Measurements from ENCODE around the gene IER5L.

The IER5L gene

DNA sequence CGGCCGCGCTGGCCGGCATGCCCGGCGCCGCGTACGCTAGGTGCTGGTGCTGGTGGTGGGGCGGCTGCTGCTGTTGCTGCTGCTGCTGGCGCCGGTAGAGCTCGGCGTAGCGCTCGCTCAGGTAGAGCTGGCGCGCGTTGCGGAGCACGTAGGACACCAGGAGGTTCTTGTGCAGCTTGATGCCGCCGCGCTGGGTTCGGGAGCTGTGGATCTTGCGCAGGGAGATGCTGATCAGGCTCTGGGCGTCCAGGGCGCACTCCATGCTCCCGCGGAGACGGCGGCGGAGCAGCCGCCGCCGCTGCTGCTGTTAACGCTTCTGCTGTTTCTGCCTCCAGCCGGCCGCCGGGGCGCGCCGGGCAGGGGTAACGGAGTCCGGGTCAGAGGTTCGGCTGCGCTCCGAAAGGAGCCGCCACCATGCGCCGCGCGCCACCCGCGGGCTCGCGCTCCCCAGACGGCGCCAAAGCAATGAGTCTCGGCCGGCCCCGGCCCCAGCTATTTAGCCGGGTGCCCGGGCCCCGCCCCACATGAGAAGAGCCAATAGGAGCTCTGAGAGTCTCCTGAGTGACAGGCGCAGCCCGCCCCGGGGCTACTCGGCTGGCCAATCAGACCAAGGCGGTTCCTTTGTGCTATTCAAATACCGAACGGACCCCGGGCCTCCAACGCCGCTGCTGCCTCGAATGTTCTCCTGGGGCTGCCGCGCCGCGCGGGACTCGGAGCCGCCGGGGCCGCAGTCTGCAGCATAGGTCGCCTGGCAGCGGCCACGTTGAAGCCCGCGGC, at the start of gene IER5L:
Gene IER5L (minus strand): TSS at position 471 of the 777 bp plus-strand sequence. CDS start 209 bp downstream, at position 262.
- peak; percentile 90 for DNase-seq

- no peak for DNase-seq
Measured at GRCh38 chr9:129227843-129228189, 49.8 kb upstream of the IER5L start.

GRCh38 chr9:129225815-129226214, 47.8 kb upstream of the IER5L start:
- DNase-seq, result peak; percentile 33

DNA sequence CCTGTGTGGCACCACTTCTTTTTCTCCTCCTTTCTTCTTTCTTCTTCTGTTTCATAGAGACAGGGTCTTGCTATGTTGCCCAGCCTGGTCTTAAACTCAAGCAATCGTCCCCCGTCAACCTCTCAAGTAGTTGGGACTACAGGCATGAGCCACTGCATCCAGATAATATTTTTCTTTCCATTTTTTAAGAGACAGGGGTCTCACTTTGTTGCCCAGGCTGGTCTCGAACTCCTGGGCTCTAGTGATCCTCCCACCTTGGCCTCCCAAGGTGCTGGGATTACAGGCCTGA, 47.4 kb upstream of the IER5L start:
- DNase-seq, result no peak

- DNase-seq, result no peak
Measured at GRCh38 chr9:129224618-129225489, 46.8 kb upstream of the IER5L start.

- DNase-seq, result no peak
Measured at GRCh38 chr9:129223551-129224208, 45.6 kb upstream of the IER5L start.

DNA sequence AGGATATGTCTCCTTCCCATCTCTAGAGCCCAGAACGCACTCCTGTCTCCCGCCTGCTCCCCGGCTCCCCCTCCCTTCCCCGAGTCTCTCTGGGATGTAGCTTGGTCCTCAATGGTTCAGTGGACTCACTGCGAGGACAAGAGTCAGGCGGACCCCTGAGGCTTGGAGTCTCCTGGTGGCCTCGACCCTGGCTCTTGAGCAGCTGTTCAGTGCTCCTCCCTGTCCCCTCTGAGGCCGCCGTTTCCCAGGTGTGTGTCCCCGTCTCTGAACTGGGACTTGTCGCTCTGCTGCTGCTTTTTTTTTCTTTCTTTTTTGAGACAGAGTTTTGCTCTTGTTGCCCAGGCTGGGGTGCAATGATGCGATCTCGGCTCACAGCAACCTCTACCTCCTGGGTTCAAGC, 44.8 kb upstream of the IER5L start:
- DNase-seq, result no peak

GRCh38 chr9:129221979-129222635, 44.0 kb upstream of the IER5L start:
- DNase-seq, result no peak

- no peak for DNase-seq
Measured at GRCh38 chr9:129221233-129221632, 43.2 kb upstream of the IER5L start.

DNA sequence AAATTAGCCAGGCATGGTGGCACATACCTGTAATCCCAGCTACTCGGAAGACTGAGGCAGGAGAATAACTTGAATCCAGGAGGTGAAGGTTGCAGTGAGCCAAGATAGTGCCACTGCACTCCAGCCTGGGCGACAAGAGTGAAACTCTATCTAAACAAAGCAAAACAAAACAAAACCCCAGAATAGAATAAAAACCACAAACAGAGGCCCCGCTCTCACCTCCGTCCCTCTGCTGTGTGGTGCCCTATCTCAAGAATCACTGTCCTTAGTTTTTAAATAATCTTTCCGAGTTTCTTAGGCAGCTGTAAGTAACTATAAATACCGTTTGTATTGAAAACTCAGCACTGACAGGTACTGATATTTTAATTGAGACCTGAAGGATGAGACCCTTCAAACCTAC, 42.7 kb upstream of the IER5L start:
- no peak for DNase-seq

- no peak for DNase-seq
Measured at GRCh38 chr9:129218918-129219317, 40.9 kb upstream of the IER5L start.

- no peak for DNase-seq
Measured at GRCh38 chr9:129218272-129218625, 40.2 kb upstream of the IER5L start.

GRCh38 chr9:129213551-129213950, 35.5 kb upstream of the IER5L start:
- no peak for DNase-seq

- no peak for DNase-seq
Measured at GRCh38 chr9:129211686-129212085, 33.6 kb upstream of the IER5L start.

- DNase-seq, result no peak
Measured at GRCh38 chr9:129210125-129210524, 32.1 kb upstream of the IER5L start.

- DNase-seq, result no peak
Measured at GRCh38 chr9:129209580-129209979, 31.5 kb upstream of the IER5L start.

- DNase-seq, result no peak
Measured at GRCh38 chr9:129209109-129209508, 31.0 kb upstream of the IER5L start.

GRCh38 chr9:129208207-129209032, 30.4 kb upstream of the IER5L start:
- no peak for DNase-seq

DNA sequence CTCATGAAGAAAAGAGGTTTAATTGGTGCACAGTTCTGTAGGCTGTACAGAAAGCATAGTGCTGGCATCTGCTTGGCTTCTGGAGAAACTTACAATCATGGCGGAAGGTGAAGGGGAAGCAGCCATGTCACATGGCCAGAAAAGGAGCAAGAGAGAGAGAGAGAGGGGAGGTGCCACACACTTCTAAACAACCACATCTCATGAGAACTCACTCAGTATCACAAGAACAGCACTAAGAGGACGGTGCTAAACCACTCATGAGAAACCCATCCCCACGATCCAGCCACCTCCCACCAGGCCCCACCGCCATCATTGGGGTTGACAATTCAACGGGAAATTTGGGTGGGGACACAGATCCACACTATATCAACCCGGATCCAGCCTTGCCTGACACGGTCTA, 28.8 kb upstream of the IER5L start:
- no peak for DNase-seq

- DNase-seq, result no peak
Measured at GRCh38 chr9:129206401-129206800, 28.3 kb upstream of the IER5L start.

DNA sequence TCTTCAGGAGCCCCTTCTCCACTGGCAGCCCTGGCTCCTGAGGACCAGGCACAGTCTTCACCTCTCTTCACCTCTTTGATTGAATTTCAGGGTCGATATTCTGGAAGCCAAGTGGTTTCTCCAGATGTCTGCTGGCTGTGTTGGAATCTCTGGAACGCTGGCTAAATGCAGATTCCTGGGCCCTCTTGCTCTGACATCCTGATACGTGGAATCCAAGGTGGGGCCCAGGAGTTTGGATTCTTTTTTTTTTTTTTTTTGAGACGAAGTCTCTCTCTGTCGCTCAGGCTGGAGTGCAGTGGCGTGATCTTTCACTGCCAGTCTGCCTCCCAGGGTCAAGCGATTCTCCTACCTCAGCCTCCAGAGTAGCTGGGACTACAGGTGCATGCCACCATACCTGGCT, 26.8 kb upstream of the IER5L start:
- DNase-seq, result no peak

DNA sequence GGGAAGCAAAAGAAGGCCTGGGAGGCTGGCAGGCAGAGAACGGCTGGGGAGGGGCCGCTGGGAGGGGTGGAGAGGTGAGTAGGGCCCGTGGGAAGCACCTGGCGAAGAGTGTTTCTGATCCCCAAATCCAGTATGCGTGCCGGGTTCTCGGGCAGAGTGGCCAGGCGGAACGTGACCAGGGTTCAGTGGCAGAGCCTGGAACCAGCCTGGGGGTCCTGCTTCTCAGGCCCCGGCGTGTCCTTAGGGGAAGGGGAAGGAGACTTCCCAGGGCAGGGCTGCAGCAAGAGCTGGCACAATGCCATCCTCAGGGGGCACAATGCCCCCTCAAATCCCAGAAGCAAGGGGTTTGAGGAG, 25.5 kb upstream of the IER5L start:
- DNase-seq, result no peak

Data from activated effector memory CD4-positive, alpha-beta T cell treated with Interleukin-2 at 50 U/mL for 16 hours (primary cell).